ENCODE results near the gene KRI1. TPM values are rescaled to one million over a fixed set of nuclear protein-coding genes. Genes with fewer than 3 reads are reported as not detected.
"Not testable (repeated sequence)": the region's sequence is repeated elsewhere in the genome, so short reads cannot be mapped to it uniquely, and the experiment has no call there.

Gene KRI1
- total RNA-seq, 2 donors from 2014 or later = 33.9 to 43.7 TPM

DNA sequence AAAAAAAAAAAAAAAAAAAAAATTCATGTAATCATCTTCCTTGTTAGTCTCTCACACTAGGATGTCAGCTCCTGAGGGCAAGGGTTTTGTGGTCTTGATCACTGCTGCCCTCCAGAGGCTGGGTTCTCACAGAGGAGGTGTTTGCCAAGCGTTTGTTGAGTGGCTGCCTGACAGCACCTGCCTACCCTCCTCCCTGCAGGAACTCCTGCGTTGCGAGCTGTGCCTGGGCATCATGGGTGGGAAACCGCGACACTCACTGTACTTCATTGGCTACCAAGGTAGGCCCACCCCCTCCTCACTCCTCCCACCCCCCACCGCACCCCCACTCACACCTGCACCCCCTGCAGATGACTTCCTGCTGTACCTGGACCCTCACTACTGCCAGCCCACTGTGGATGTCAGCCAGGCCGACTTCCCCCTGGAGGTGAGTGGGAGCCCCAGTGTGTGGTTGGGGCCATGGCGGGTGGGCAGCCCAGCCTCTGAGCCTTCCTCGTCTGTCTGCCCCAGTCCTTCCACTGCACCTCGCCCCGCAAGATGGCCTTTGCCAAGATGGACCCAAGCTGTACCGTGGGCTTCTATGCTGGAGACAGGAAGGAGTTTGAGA lies 14.0 kb downstream of the KRI1 start:
- DNase-seq (no peak), ATAC-seq (no peak)
- Mint-ChIP-seq H3K4me3 (no peak overlapping the region), H3K27ac (peak overlapping the region; percentile 89), H3K27me3 (no peaks in the 10 kb centered on the region), H3K4me1 (peaks cover 22% of the 10 kb centered on the region), H3K36me3 (ENCODE audit: low read depth) (no peaks in the 10 kb centered on the region)
- H3K9me3 ChIP-seq (ENCODE audit: control insufficient read depth, low read length, poor library complexity, severe bottlenecking) = no peaks in the 10 kb centered on the region

- ATAC-seq; DNase-seq; H3K4me3 Mint-ChIP-seq; H3K36me3 Mint-ChIP-seq (ENCODE audit: low read depth); H3K27me3 Mint-ChIP-seq; H3K9me3 ChIP-seq (ENCODE audit: control insufficient read depth, low read length, poor library complexity, severe bottlenecking): not testable (repeated sequence)
- peaks cover 22% of the 10 kb centered on the region for H3K4me1 Mint-ChIP-seq
- H3K27ac Mint-ChIP-seq = peak overlapping the region; percentile 16
These were observed 14.8 kb downstream of the KRI1 start for GRCh38 chr19:10551006-10551405.

GRCh38 chr19:10550336-10550735 lies 15.5 kb downstream of the KRI1 start:
- peaks cover 20% of the 10 kb centered on the region for H3K4me1 Mint-ChIP-seq
- no peak overlapping the region for H3K4me3 Mint-ChIP-seq
- DNase-seq (no peak), ATAC-seq (no peak)
- no peaks in the 10 kb centered on the region for H3K9me3 ChIP-seq (ENCODE audit: control insufficient read depth, low read length, poor library complexity, severe bottlenecking)
- no peaks in the 10 kb centered on the region for H3K36me3 Mint-ChIP-seq (ENCODE audit: low read depth)
- H3K27ac Mint-ChIP-seq = peak overlapping the region; percentile 27
- H3K27me3 Mint-ChIP-seq = no peaks in the 10 kb centered on the region

GRCh38 chr19:10549733-10550132 lies 16.1 kb downstream of the KRI1 start:
- Mint-ChIP-seq H3K27ac (peak overlapping the region; percentile 27), H3K4me3 (no peak overlapping the region), H3K36me3 (ENCODE audit: low read depth) (no peaks in the 10 kb centered on the region), H3K4me1 (peaks cover 24% of the 10 kb centered on the region), H3K27me3 (no peaks in the 10 kb centered on the region)
- H3K9me3 ChIP-seq (ENCODE audit: control insufficient read depth, low read length, poor library complexity, severe bottlenecking) = no peaks in the 10 kb centered on the region
- no peak for DNase-seq
- no peak for ATAC-seq

- ATAC-seq (no peak), DNase-seq (no peak)
- H3K27ac Mint-ChIP-seq = peak overlapping the region; percentile 9
- H3K9me3 ChIP-seq (ENCODE audit: control insufficient read depth, low read length, poor library complexity, severe bottlenecking) = no peaks in the 10 kb centered on the region
- no peak overlapping the region for H3K4me3 Mint-ChIP-seq
- H3K4me1 Mint-ChIP-seq = peaks cover 23% of the 10 kb centered on the region
- no peaks in the 10 kb centered on the region for H3K36me3 Mint-ChIP-seq (ENCODE audit: low read depth)
- no peaks in the 10 kb centered on the region for H3K27me3 Mint-ChIP-seq
These were observed 17.0 kb downstream of the KRI1 start for GRCh38 chr19:10548746-10549276.

DNA sequence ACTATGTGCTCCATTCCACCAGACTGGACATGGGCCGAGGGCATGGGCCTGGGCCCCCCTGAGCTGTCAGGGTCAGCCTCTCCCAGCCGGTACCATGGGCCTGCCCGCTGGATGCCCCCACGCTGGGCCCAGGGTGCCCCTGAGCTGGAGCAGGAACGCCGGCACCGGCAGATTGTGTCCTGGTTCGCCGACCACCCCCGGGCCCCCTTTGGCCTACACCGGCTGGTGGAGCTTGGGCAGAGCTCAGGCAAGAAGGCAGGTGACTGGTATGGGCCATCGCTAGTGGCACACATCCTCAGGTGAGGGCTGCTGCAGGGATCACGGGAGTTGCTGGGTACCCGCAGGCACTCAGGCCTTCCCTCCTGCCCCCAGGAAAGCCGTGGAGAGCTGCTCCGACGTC lies 19.0 kb downstream of the KRI1 start:
- Mint-ChIP-seq H3K4me3 (no peak overlapping the region), H3K36me3 (ENCODE audit: low read depth) (no peaks in the 10 kb centered on the region), H3K27me3 (no peaks in the 10 kb centered on the region), H3K4me1 (peaks cover 13% of the 10 kb centered on the region), H3K27ac (no peak overlapping the region)
- H3K9me3 ChIP-seq (ENCODE audit: control insufficient read depth, low read length, poor library complexity, severe bottlenecking) = no peaks in the 10 kb centered on the region
- ATAC-seq = no peak
- DNase-seq = no peak

DNA sequence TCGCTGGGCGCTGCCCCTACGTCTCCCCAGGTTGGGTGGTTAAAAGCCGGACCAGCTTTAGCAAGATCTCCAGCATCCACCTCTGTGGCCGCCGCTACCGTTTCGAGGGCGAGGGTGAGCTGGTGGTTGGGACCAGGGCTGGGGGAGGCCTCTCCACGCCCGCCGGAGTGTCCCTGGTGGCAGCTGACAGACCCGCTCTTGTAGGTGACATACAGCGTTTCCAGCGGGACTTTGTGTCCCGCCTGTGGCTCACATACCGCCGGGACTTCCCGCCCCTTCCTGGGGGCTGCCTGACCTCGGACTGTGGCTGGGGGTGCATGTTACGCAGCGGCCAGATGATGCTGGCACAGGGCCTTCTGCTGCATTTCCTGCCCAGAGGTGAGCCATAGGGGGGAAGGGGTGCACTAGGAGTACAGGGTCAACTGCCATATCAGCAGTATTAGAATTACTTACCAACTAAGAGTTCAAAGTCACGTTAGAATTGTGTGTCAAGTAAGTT lies 21.0 kb downstream of the KRI1 start:
- H3K9me3 ChIP-seq (ENCODE audit: control insufficient read depth, low read length, poor library complexity, severe bottlenecking) = no peaks in the 10 kb centered on the region
- ATAC-seq (no peak), DNase-seq (no peak)
- Mint-ChIP-seq H3K27me3 (peaks cover 8% of the 10 kb centered on the region), H3K4me1 (peaks cover 13% of the 10 kb centered on the region), H3K27ac (peak overlapping the region; percentile 87), H3K36me3 (ENCODE audit: low read depth) (no peaks in the 10 kb centered on the region), H3K4me3 (peak overlapping the region; percentile 94)

DNA sequence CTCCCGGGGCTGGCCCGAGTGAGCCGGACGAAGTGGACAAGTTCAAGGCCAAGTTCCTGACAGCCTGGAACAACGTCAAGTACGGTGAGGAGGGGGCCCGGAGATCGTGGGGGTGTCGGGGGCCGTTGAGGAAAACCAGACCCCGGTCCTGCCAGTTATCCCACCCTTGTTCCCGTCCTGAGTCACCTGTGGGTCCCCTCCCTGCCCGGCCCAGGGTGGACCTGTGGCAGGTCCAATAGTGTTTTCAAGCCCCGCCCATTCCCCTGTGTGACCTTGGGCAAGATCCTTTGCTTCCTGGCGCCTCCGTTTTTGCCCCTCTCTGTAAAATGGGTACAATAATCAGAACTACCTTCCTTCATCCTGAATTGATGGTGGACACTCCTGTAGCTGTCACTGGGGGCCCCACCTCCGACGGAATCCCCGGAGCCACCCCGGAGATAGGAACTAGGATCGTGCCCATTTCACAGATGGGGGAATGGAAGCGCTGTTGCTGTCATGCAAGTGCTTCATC lies 21.5 kb downstream of the KRI1 start:
- ATAC-seq = no peak
- DNase-seq = no peak
- Mint-ChIP-seq H3K27me3 (peaks cover 9% of the 10 kb centered on the region), H3K36me3 (ENCODE audit: low read depth) (no peaks in the 10 kb centered on the region), H3K27ac (peak overlapping the region; percentile 87), H3K4me3 (peak overlapping the region; percentile 94), H3K4me1 (peaks cover 13% of the 10 kb centered on the region)
- no peaks in the 10 kb centered on the region for H3K9me3 ChIP-seq (ENCODE audit: control insufficient read depth, low read length, poor library complexity, severe bottlenecking)

GRCh38 chr19:10543420-10544241 lies 22.2 kb downstream of the KRI1 start, which contains the start of gene ATG4D:
Gene ATG4D (plus strand): TSS chr19:10543904. CDS start chr19:10544091, 187 bp downstream.
- Mint-ChIP-seq H3K4me1 (peaks cover 13% of the 10 kb centered on the region), H3K36me3 (ENCODE audit: low read depth) (no peaks in the 10 kb centered on the region), H3K27ac (peak within 1 kb of the TSS; percentile 87), H3K4me3 (peak within 1 kb of the TSS; percentile 94), H3K27me3 (peaks cover 15% of the 10 kb centered on the region)
- ATAC-seq (peak; percentile 90), DNase-seq (peak; percentile 76 to 86 (median 84))
- H3K9me3 ChIP-seq (ENCODE audit: control insufficient read depth, low read length, poor library complexity, severe bottlenecking) = no peaks in the 10 kb centered on the region

- no peaks in the 10 kb centered on the region for H3K36me3 Mint-ChIP-seq (ENCODE audit: low read depth)
- peaks cover 13% of the 10 kb centered on the region for H3K4me1 Mint-ChIP-seq
- ATAC-seq (no peak), DNase-seq (no peak)
- H3K27ac Mint-ChIP-seq = peak overlapping the region; percentile 11
- H3K4me3 Mint-ChIP-seq = peak overlapping the region; percentile 81
- no peaks in the 10 kb centered on the region for H3K9me3 ChIP-seq (ENCODE audit: control insufficient read depth, low read length, poor library complexity, severe bottlenecking)
- peaks cover 21% of the 10 kb centered on the region for H3K27me3 Mint-ChIP-seq
These were observed 22.8 kb downstream of the KRI1 start for GRCh38 chr19:10543059-10543419.

- DNase-seq; ATAC-seq; H3K4me1 Mint-ChIP-seq; H3K27ac Mint-ChIP-seq; H3K4me3 Mint-ChIP-seq; H3K36me3 Mint-ChIP-seq (ENCODE audit: low read depth); H3K9me3 ChIP-seq (ENCODE audit: control insufficient read depth, low read length, poor library complexity, severe bottlenecking): not testable (repeated sequence)
- H3K27me3 Mint-ChIP-seq = peaks cover 33% of the 10 kb centered on the region
These were observed 26.8 kb downstream of the KRI1 start for GRCh38 chr19:10539016-10539415.

- no peaks in the 10 kb centered on the region for H3K36me3 Mint-ChIP-seq (ENCODE audit: low read depth)
- H3K4me1 Mint-ChIP-seq = peaks cover 1% of the 10 kb centered on the region
- H3K27me3 Mint-ChIP-seq = peaks cover 33% of the 10 kb centered on the region
- peak overlapping the region; percentile 2 for H3K27ac Mint-ChIP-seq
- H3K9me3 ChIP-seq (ENCODE audit: control insufficient read depth, low read length, poor library complexity, severe bottlenecking) = no peaks in the 10 kb centered on the region
- no peak for DNase-seq
- ATAC-seq = no peak
- no peak overlapping the region for H3K4me3 Mint-ChIP-seq
These were observed 27.4 kb downstream of the KRI1 start for GRCh38 chr19:10538204-10538983.

GRCh38 chr19:10537668-10538067 lies 28.1 kb downstream of the KRI1 start:
- no peaks in the 10 kb centered on the region for H3K9me3 ChIP-seq (ENCODE audit: control insufficient read depth, low read length, poor library complexity, severe bottlenecking)
- Mint-ChIP-seq H3K27me3 (peaks cover 33% of the 10 kb centered on the region), H3K27ac (no peak overlapping the region), H3K4me3 (no peak overlapping the region), H3K36me3 (ENCODE audit: low read depth) (no peaks in the 10 kb centered on the region), H3K4me1 (no peaks in the 10 kb centered on the region)
- DNase-seq = no peak
- no peak for ATAC-seq

All from T-helper 17 cell (primary cell).